GM18868 (cell line): ENCODE measurements around the gene GTPBP1.

Source experiments
- ATAC-seq: cut with Tn5 transposase; IDR thresholded peaks from one replicate; pipeline ENCODE4 v1.9.1; 2021; ENCODE audit warnings: mild to moderate bottlenecking, moderate library complexity; ENCODE audit not compliant: unreplicated experiment

Gene GTPBP1

GRCh38 chr22:38739300-38740055 is 33.7 kb downstream of the GTPBP1 start:
- ATAC-seq: no peak

GRCh38 chr22:38740116-38740723 is 34.5 kb downstream of the GTPBP1 start:
- no peak for ATAC-seq

- no peak for ATAC-seq
Measured at GRCh38 chr22:38740754-38741153, 35.0 kb downstream of the GTPBP1 start.

GRCh38 chr22:38741166-38741565 is 35.4 kb downstream of the GTPBP1 start:
- ATAC-seq: no peak

- ATAC-seq: no peak
Measured at GRCh38 chr22:38741576-38741975, 35.8 kb downstream of the GTPBP1 start.

GRCh38 chr22:38742176-38742942 is 36.6 kb downstream of the GTPBP1 start:
- ATAC-seq: no peak

GRCh38 chr22:38744981-38745380 is 39.2 kb downstream of the GTPBP1 start:
- no peak for ATAC-seq

- no peak for ATAC-seq
Measured at GRCh38 chr22:38745676-38746460, 40.1 kb downstream of the GTPBP1 start.

- no peak for ATAC-seq
Measured at GRCh38 chr22:38748487-38749136, 42.9 kb downstream of the GTPBP1 start.

GRCh38 chr22:38750104-38750503 is 44.4 kb downstream of the GTPBP1 start:
- no peak for ATAC-seq

GRCh38 chr22:38750638-38751037 is 44.9 kb downstream of the GTPBP1 start:
- ATAC-seq: no peak

- no peak for ATAC-seq
Measured at GRCh38 chr22:38751066-38751421, 45.3 kb downstream of the GTPBP1 start.

- ATAC-seq: no peak
Measured at GRCh38 chr22:38751422-38752346, 45.9 kb downstream of the GTPBP1 start.

GRCh38 chr22:38753948-38754750 is 48.4 kb downstream of the GTPBP1 start:
- ATAC-seq: no peak

GRCh38 chr22:38754751-38755154 is 49.0 kb downstream of the GTPBP1 start:
- ATAC-seq: no peak

GRCh38 chr22:38755155-38755910 is 49.6 kb downstream of the GTPBP1 start:
- ATAC-seq: peak; percentile 24

- ATAC-seq: peak; percentile 74
Measured at GRCh38 chr22:38755911-38756532, 50.3 kb downstream of the GTPBP1 start, which contains the start of gene SUN2. SUN2 (minus strand) TSS chr22:38755998; CDS start chr22:38752628, 3,370 bp downstream.
